Activated CD8-positive, alpha-beta T cell treated with anti-CD3 and anti-CD28 coated beads, Interleukin-2, amount 10 ng/mL, durations not matched to agents 7 days and 5 days (primary cell): Measurements from ENCODE around the gene CFAP20. TPM values are rescaled to one million over a fixed set of nuclear protein-coding genes. Genes with fewer than 3 reads are reported as not detected.

ENCODE experiments used
- ATAC-seq: fragments of 150-1000 bp; cut with Tn5 transposase; one replicate; pipeline ENCODE4 v1.10.0; 2021; ENCODE audit warnings: moderate library complexity
- CTCF ChIA-PET: fragments of 350-600 bp; sonication (Branson Sonifier 250); formaldehyde crosslinking; loops from one replicate; lab custom pipeline; 2021; ENCODE audit warnings: antibody characterized with exemption; lab: Charles Lee
- POLR2A ChIA-PET: fragments of 350-600 bp; sonication (Branson Sonifier 250); formaldehyde crosslinking; loops from one replicate; lab custom pipeline; 2021; ENCODE audit warnings: antibody characterized with exemption; lab: Charles Lee
- DNase-seq: peaks from one replicate; pipeline ENCODE4 v3.0.0-alpha.2; 2020
- H3K27ac Mint-ChIP-seq: one replicate; pipeline ENCODE4 v1.8.0; 2021; ENCODE audit warnings: mild to moderate bottlenecking, mixed read lengths
- H3K27me3 Mint-ChIP-seq: one replicate; pipeline ENCODE4 v1.8.0; 2021; ENCODE audit warnings: low read depth, mixed read lengths
- H3K36me3 Mint-ChIP-seq: one replicate; pipeline ENCODE4 v1.8.0; 2021; ENCODE audit warnings: low read depth, mixed read lengths
- H3K4me1 Mint-ChIP-seq: one replicate; pipeline ENCODE4 v1.8.0; 2021; ENCODE audit warnings: low read depth, mixed read lengths
- H3K4me3 Mint-ChIP-seq: one replicate; pipeline ENCODE4 v1.8.0; 2021; ENCODE audit warnings: mild to moderate bottlenecking, mixed read lengths
- H3K9me3 Mint-ChIP-seq: one replicate; pipeline ENCODE4 v1.8.0; 2022; ENCODE audit warnings: mixed read lengths; ENCODE audit not compliant: insufficient read depth
- total RNA-seq, 2 experiments: library from RNA; stranded (reverse); gene quantifications; one replicate each; pipeline ENCODE4 v1.2.3, GENCODE V29; 2021

CFAP20 gene
- total RNA-seq, result 10 to 100 TPM; 48.1 to 48.4 TPM

GRCh38 chr16:58129097-58129936 is at the start of gene CFAP20:
TSS of gene CFAP20 (minus strand) at chr16:58129381. CDS start at chr16:58129115, 266 bp downstream.
- Mint-ChIP-seq H3K4me1 (peaks cover 40% of the 10 kb centered on the region), H3K9me3 (peaks cover 3% of the 10 kb centered on the region), H3K27me3 (no peaks in the 10 kb centered on the region), H3K36me3 (peaks cover 11% of the 10 kb centered on the region), H3K4me3 (peak within 1 kb of the TSS; percentile 86), H3K27ac (peak within 1 kb of the TSS; percentile 92)
- peak; percentile 98 for DNase-seq
- POLR2A ChIA-PET, result interaction anchor here (0.7 to 1.5 kb wide), 11 partner anchors 10 to 394 kb away, joined by 3 to 7 read pairs (median 3); partner anchors contain the start of gene KATNB1
- ATAC-seq, result peak; percentile 87
- CTCF ChIA-PET, result interaction anchor here (0.8 to 2.1 kb wide), 11 partner anchors 9 to 207 kb away, joined by 3 to 9 read pairs (median 4); partner anchors contain the start of gene ZNF319

- Mint-ChIP-seq H3K4me3 (peak overlapping the region; percentile 40), H3K27me3 (no peaks in the 10 kb centered on the region), H3K36me3 (peaks cover 70% of the 10 kb centered on the region), H3K27ac (peak overlapping the region; percentile 81), H3K9me3 (no peaks in the 10 kb centered on the region), H3K4me1 (peaks cover 28% of the 10 kb centered on the region)
- ChIA-PET CTCF (interaction anchor here (0.9 to 1.6 kb wide), 5 partner anchors 9 to 50 kb away, joined by 3 to 6 read pairs (median 4); no protein-coding TSS in a partner anchor), POLR2A (interaction anchor here (0.6 to 2.0 kb wide), 3 partner anchors 19 to 48 kb away, joined by 3 to 7 read pairs (median 3); partner anchors contain the start of gene CFAP20)
- DNase-seq (peak; percentile 30), ATAC-seq (peak; percentile 56)
These were observed 48.2 kb upstream of the CFAP20 start for GRCh38 chr16:58177353-58177710.

- ATAC-seq, result peak; percentile 83
- peak overlapping the region; percentile 81 for H3K27ac Mint-ChIP-seq
- DNase-seq, result peak; percentile 28
- H3K4me3 Mint-ChIP-seq, result no peak overlapping the region
- CTCF ChIA-PET, result interaction anchor here (0.9 to 1.6 kb wide), 6 partner anchors 9 to 177 kb away, joined by 3 to 6 read pairs (median 4); partner anchors contain the start of gene ZNF319
- POLR2A ChIA-PET, result interaction anchor here (1.4 to 2.0 kb wide), 2 partner anchors 20 to 47 kb away, joined by 3 to 7 read pairs; partner anchors contain the start of gene CFAP20
- H3K27me3 Mint-ChIP-seq, result no peaks in the 10 kb centered on the region
- H3K36me3 Mint-ChIP-seq, result peaks cover 69% of the 10 kb centered on the region
- H3K4me1 Mint-ChIP-seq, result peaks cover 28% of the 10 kb centered on the region
- no peaks in the 10 kb centered on the region for H3K9me3 Mint-ChIP-seq
These were observed 47.6 kb upstream of the CFAP20 start for GRCh38 chr16:58176608-58177352.

GRCh38 chr16:58170223-58170622 is 41.0 kb upstream of the CFAP20 start:
- no peak for ATAC-seq
- no peak overlapping the region for H3K4me3 Mint-ChIP-seq
- CTCF ChIA-PET, result interaction anchor here (0.8 to 2.0 kb wide), 3 partner anchors 41 to 44 kb away, joined by 3 to 6 read pairs (median 4); partner anchors contain the start of gene CFAP20
- no peaks in the 10 kb centered on the region for H3K27me3 Mint-ChIP-seq
- no peak overlapping the region for H3K27ac Mint-ChIP-seq
- H3K4me1 Mint-ChIP-seq, result no peaks in the 10 kb centered on the region
- H3K36me3 Mint-ChIP-seq, result peaks cover 62% of the 10 kb centered on the region
- DNase-seq, result no peak
- POLR2A ChIA-PET, result no interaction called here
- H3K9me3 Mint-ChIP-seq, result no peaks in the 10 kb centered on the region

GRCh38 chr16:58160855-58161254 is 31.7 kb upstream of the CFAP20 start:
- Mint-ChIP-seq H3K4me3 (no peak overlapping the region), H3K4me1 (no peaks in the 10 kb centered on the region), H3K27me3 (no peaks in the 10 kb centered on the region), H3K27ac (peak overlapping the region; percentile 9), H3K36me3 (peaks cover 47% of the 10 kb centered on the region), H3K9me3 (no peaks in the 10 kb centered on the region)
- POLR2A ChIA-PET, result no interaction called here
- DNase-seq (no peak), ATAC-seq (no peak)
- CTCF ChIA-PET, result no interaction called here

- Mint-ChIP-seq H3K27ac (no peak overlapping the region), H3K36me3 (peaks cover 26% of the 10 kb centered on the region)
These were observed 29.5 kb upstream of the CFAP20 start for GRCh38 chr16:58158725-58159124.

GRCh38 chr16:58157951-58158540 is 28.9 kb upstream of the CFAP20 start:
- CTCF ChIA-PET, result no interaction called here
- no peaks in the 10 kb centered on the region for H3K4me1 Mint-ChIP-seq
- no peak for ATAC-seq

More at GRCh38 chr16:58158725-58159124, 29.5 kb upstream of the CFAP20 start:
- Mint-ChIP-seq H3K9me3 (no peaks in the 10 kb centered on the region), H3K4me3 (no peak overlapping the region), H3K4me1 (no peaks in the 10 kb centered on the region), H3K27me3 (no peaks in the 10 kb centered on the region)
- POLR2A ChIA-PET, result interaction anchor here (0.6 kb wide), 1 partner anchor 10 kb away, joined by 4 read pairs; no protein-coding TSS in a partner anchor
- ATAC-seq (no peak), DNase-seq (no peak)
- CTCF ChIA-PET, result no interaction called here

GRCh38 chr16:58157239-58157638 is 28.1 kb upstream of the CFAP20 start:
- Mint-ChIP-seq H3K4me1 (no peaks in the 10 kb centered on the region), H3K27ac (no peak overlapping the region), H3K9me3 (no peaks in the 10 kb centered on the region), H3K27me3 (no peaks in the 10 kb centered on the region), H3K4me3 (no peak overlapping the region), H3K36me3 (peaks cover 15% of the 10 kb centered on the region)
- ATAC-seq, result no peak
- ChIA-PET POLR2A (interaction anchor here (2.3 kb wide), 1 partner anchor 28 kb away, joined by 6 read pairs; the partner anchor contains the start of gene CFAP20), CTCF (no interaction called here)
- no peak for DNase-seq

More at GRCh38 chr16:58157951-58158540, 28.9 kb upstream of the CFAP20 start:
- H3K36me3 Mint-ChIP-seq, result peaks cover 21% of the 10 kb centered on the region
- H3K9me3 Mint-ChIP-seq, result no peaks in the 10 kb centered on the region
- no peak for DNase-seq
- POLR2A ChIA-PET, result interaction anchor here (0.6 kb wide), 1 partner anchor 11 kb away, joined by 4 read pairs; no protein-coding TSS in a partner anchor
- H3K27ac Mint-ChIP-seq, result no peak overlapping the region
- H3K27me3 Mint-ChIP-seq, result no peaks in the 10 kb centered on the region
- H3K4me3 Mint-ChIP-seq, result no peak overlapping the region

GRCh38 chr16:58155839-58156238 is 26.7 kb upstream of the CFAP20 start:
- no peak for ATAC-seq
- H3K4me3 Mint-ChIP-seq, result no peak overlapping the region
- H3K27ac Mint-ChIP-seq, result no peak overlapping the region
- H3K9me3 Mint-ChIP-seq, result no peaks in the 10 kb centered on the region
- DNase-seq, result no peak
- H3K27me3 Mint-ChIP-seq, result no peaks in the 10 kb centered on the region
- H3K4me1 Mint-ChIP-seq, result no peaks in the 10 kb centered on the region
- POLR2A ChIA-PET, result interaction anchor here (2.3 kb wide), 1 partner anchor 27 kb away, joined by 6 read pairs; the partner anchor contains the start of gene CFAP20
- peaks cover 9% of the 10 kb centered on the region for H3K36me3 Mint-ChIP-seq
- CTCF ChIA-PET, result no interaction called here

GRCh38 chr16:58154345-58154744 is 25.2 kb upstream of the CFAP20 start:
- ATAC-seq (no peak), DNase-seq (no peak)
- Mint-ChIP-seq H3K27ac (no peak overlapping the region), H3K9me3 (no peaks in the 10 kb centered on the region), H3K4me3 (no peak overlapping the region), H3K27me3 (no peaks in the 10 kb centered on the region), H3K36me3 (peaks cover 3% of the 10 kb centered on the region), H3K4me1 (no peaks in the 10 kb centered on the region)
- POLR2A ChIA-PET, result no interaction called here
- CTCF ChIA-PET, result no interaction called here
